Measurements from ENCODE around the gene USP10.

USP10 gene

GRCh38 chr16:84753412-84754326 is 53.9 kb downstream of the USP10 start:
- DNase-seq, result no peak

GRCh38 chr16:84754353-84754856 is 54.6 kb downstream of the USP10 start:
- DNase-seq, result no peak

- no peak for DNase-seq
Measured at GRCh38 chr16:84754956-84755672, 55.3 kb downstream of the USP10 start.

GRCh38 chr16:84756830-84757229 is 57.0 kb downstream of the USP10 start:
- no peak for DNase-seq

GRCh38 chr16:84758627-84759026 is 58.8 kb downstream of the USP10 start:
- no peak for DNase-seq

- DNase-seq, result no peak
Measured at GRCh38 chr16:84759061-84759460, 59.3 kb downstream of the USP10 start.

- DNase-seq, result no peak
Measured at GRCh38 chr16:84759906-84760305, 60.1 kb downstream of the USP10 start.

- no peak for DNase-seq
Measured at GRCh38 chr16:84761448-84762368, 61.9 kb downstream of the USP10 start.

- no peak for DNase-seq
Measured at GRCh38 chr16:84763164-84763563, 63.4 kb downstream of the USP10 start.

- no peak for DNase-seq
Measured at GRCh38 chr16:84763629-84764028, 63.8 kb downstream of the USP10 start.

- DNase-seq, result no peak
Measured at GRCh38 chr16:84764970-84765369, 65.2 kb downstream of the USP10 start.

GRCh38 chr16:84765616-84766580 is 66.1 kb downstream of the USP10 start:
- no peak for DNase-seq

GRCh38 chr16:84766978-84767773 is 67.4 kb downstream of the USP10 start:
- no peak for DNase-seq

- no peak for DNase-seq
Measured at GRCh38 chr16:84768061-84768807, 68.4 kb downstream of the USP10 start.

GRCh38 chr16:84768808-84769197 is 69.0 kb downstream of the USP10 start:
- DNase-seq, result no peak

- DNase-seq, result no peak
Measured at GRCh38 chr16:84769416-84769815, 69.6 kb downstream of the USP10 start.

GRCh38 chr16:84773312-84773711 is 73.5 kb downstream of the USP10 start:
- no peak for DNase-seq

- DNase-seq, result no peak
Measured at GRCh38 chr16:84774810-84775209, 75.0 kb downstream of the USP10 start.

GRCh38 chr16:84775262-84775810 is 75.5 kb downstream of the USP10 start:
- no peak for DNase-seq

GRCh38 chr16:84777435-84777834 is 77.6 kb downstream of the USP10 start:
- DNase-seq, result no peak

Data from activated T-cell treated with anti-CD3 and anti-CD28 coated beads, Interleukin-2, amount 50 U/mL, for 1 hour (primary cell).